Body of pancreas (tissue), 4 donors: ENCODE measurements around the gene PTPRZ1.

ENCODE experiments used
- POLR2A ChIP-seq, 3 donors: fragments of 450-650 bp; IDR thresholded peaks; one replicate each; pipeline ENCODE4 v1.6.1; 2016; ENCODE audit warnings: antibody characterized with exemption in 3 of 3, mild to moderate bottlenecking in 2 of 3
- TF ChIP-seq, protein P1 (sequence below), 7 experiments: fragments of 450-650 bp in 4 of 7; fragments of 200-600 bp in 3 of 7; sonication (generic) in 3 of 7; IDR thresholded peaks; one replicate each; pipeline ENCODE4 v1.5.1; 2016 to 2019; ENCODE audit warnings: antibody characterized with exemption in 7 of 7

DNA sequence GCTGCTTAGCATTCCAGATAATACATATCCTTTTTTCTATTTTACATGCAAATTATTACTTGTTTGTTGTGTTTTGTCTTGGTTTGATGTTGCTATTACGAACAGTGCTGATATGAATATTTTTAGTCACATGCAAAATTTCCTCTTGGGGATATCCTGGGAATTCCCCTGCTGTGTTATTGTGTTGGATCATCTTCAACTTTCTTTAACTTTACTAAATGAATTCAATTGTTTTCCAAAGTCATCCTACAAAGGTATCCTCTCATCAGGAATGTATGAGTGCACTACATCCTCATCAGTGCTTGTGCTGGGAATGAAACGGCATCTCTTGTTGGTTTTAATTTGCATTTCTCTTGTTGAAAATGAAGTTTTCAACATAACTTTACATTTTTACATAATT lies 184.0 kb downstream of the PTPRZ1 start:
- TF ChIP-seq, protein P1, sequence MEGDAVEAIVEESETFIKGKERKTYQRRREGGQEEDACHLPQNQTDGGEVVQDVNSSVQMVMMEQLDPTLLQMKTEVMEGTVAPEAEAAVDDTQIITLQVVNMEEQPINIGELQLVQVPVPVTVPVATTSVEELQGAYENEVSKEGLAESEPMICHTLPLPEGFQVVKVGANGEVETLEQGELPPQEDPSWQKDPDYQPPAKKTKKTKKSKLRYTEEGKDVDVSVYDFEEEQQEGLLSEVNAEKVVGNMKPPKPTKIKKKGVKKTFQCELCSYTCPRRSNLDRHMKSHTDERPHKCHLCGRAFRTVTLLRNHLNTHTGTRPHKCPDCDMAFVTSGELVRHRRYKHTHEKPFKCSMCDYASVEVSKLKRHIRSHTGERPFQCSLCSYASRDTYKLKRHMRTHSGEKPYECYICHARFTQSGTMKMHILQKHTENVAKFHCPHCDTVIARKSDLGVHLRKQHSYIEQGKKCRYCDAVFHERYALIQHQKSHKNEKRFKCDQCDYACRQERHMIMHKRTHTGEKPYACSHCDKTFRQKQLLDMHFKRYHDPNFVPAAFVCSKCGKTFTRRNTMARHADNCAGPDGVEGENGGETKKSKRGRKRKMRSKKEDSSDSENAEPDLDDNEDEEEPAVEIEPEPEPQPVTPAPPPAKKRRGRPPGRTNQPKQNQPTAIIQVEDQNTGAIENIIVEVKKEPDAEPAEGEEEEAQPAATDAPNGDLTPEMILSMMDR (IDR thresholded peaks at IDR 0.05): no peak
- no peak for TF ChIP-seq POLR2A (IDR thresholded peaks at IDR 0.05)
